ENCODE results near the gene MPND.

MPND gene

DNA sequence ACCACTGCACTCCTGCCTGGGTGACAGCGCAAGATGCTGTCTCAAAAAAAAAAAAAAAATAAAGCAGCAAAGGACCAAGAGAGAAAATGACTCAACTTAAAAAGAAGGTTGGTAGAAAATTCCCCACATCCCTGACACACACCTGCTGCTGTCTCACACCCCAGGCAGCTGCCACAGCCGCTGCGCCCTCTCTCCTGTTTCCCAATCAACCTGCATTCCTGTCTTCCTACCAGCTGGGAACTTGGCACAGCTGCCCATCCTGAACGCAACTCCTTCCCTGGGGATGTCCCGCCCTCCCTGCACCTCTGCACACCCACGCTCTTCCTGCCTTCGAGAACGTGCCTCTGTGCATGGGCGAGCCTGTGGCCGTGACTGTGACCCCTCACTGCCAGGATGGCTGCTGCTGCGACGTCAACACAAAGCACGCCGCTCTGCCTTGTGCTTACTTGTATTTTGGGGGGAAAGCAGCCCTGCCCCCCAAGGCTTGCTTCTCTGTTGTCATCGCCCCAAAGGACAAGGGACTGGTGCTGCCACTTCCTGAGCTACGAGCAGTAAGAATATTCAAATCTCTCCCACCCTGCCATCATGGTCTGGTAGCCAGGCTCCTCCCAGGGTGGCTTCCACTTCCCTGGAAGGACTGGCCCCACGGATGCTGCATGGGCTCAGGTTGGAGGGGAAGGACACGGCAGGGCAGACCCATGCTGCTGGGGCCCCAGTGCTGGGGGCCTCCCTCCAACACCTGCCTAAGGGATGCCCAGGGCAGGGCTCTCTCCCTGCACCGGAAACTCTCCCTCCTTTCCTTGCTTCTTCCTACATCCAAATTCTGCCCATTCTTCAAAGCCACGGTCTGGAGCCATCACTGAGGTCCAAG, 36.3 kb downstream of the MPND start:
- no peak for DNase-seq (ENCODE audit: low read depth, low spot score)

GRCh38 chr19:4380254-4380727, 36.9 kb downstream of the MPND start:
- DNase-seq (ENCODE audit: low read depth, low spot score): peak; percentile 21

DNA sequence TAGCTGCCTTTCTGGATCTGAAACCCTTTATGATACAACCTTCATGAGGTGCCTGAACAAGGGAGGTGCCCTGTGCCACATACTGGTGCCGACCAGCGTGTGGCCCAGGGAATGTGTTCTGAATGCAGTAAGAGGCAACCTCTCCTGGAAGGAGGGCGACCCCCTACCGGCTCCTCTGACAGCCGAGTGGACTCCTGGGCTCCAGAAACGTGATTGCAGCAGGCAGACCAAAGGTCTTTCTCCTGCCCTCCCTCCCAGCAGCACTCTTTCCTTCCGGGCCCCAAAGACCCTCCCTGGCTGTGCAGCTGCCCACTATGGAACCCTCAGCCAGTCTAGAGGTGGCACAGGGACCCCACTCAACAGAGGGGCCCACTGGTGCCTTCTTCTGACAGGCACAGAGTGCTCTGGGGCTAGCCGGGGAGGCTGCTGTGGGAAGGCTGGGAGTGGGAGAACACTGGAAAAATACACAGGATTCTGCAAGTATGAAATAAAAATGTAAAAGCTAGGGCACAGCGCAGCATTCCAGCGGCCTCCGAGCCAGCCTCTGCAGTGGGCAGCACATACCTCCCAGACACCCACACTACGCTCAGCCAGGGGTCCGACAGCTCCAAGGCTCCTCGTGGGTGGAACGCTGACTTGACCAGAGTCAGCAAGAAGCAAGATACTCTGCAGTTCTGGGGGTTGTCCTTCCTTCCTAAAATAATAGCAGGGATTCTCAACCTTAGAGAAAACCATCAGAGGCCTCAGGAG, 42.1 kb downstream of the MPND start:
- no peak for DNase-seq (ENCODE audit: low read depth, low spot score)

DNA sequence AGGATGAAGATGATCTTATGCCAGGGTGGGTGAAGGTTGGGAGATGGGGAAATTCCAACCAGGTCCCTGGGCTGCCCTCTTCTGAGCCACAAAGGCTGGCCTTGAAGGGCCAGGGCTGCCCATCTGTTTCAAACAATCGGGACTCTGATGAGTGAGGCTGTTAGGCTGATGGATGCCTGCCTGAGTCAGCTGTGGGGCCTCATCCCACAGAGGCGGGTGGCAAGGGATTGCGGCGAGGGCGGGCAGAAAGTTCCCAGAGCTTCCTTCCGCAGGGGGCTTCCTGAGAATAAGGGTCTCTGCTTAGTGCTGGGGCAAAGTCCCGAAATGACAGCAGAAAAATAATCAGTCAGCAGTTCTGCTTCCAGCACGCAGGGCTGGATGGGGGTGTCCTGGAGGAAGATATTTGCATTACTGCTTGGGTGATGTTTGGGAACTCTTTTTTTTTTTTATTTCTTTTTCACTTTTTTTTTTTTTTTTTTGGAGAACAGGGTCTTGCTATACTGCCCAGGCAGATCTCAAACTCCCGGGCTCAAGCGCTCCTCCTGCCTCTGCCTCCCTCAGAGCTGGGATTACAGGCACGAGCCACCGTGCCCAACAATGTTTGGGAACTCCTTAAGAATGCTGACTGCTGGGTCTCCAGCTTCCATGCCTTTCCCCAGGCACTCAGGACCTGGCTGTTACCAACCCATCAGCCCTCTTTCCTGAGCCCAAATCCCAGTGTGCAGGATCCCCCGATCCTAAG, 42.9 kb downstream of the MPND start:
- DNase-seq (ENCODE audit: low read depth, low spot score): no peak

DNA sequence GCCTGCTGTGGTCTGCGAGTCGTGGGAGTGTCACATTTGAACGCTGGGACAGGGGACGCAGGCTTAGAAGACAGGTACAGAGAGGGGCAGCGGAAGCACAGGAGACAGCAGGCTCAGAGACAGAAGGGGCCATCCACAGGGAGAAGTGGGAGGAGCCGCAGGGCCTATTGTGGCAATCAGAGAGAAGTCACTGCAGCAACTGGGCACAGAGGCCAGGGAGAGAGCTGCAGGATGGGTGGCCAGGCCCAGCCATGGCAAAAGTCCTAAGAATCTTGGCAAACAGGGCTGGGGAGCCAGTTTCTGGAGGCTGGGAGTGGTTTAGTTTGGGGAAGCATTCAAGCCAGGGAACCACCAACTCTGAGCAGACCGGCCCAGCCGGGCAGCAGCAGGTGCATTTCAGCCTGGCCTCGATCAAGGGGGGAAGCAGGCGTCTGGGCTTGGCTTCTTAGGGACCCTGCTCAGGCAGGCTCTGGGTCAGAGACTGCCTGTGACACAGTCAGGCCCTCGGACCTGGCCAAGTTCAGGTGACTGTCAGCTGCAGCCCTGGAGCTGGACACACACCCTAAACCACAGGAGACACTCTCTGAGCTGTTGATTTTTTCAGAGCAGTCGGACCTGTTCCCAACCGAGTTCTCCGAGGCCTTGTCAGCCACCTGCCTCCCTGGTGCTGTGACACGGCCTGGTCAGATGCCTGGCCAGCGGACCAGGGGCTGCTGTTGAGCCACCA, 45.1 kb downstream of the MPND start:
- no peak for DNase-seq (ENCODE audit: low read depth, low spot score)

- DNase-seq (ENCODE audit: low read depth, low spot score): no peak
These were observed 45.7 kb downstream of the MPND start for GRCh38 chr19:4389064-4389375.

- no peak for DNase-seq (ENCODE audit: low read depth, low spot score)
These were observed 46.2 kb downstream of the MPND start for GRCh38 chr19:4389511-4390016.

GRCh38 chr19:4390017-4390566, 46.7 kb downstream of the MPND start:
- DNase-seq (ENCODE audit: low read depth, low spot score): no peak

- DNase-seq (ENCODE audit: low read depth, low spot score): no peak
These were observed 47.4 kb downstream of the MPND start for GRCh38 chr19:4390567-4391305.

- no peak for DNase-seq (ENCODE audit: low read depth, low spot score)
These were observed 47.9 kb downstream of the MPND start for GRCh38 chr19:4391306-4391693.

GRCh38 chr19:4391701-4392483, 48.5 kb downstream of the MPND start:
- DNase-seq (ENCODE audit: low read depth, low spot score): no peak

DNA sequence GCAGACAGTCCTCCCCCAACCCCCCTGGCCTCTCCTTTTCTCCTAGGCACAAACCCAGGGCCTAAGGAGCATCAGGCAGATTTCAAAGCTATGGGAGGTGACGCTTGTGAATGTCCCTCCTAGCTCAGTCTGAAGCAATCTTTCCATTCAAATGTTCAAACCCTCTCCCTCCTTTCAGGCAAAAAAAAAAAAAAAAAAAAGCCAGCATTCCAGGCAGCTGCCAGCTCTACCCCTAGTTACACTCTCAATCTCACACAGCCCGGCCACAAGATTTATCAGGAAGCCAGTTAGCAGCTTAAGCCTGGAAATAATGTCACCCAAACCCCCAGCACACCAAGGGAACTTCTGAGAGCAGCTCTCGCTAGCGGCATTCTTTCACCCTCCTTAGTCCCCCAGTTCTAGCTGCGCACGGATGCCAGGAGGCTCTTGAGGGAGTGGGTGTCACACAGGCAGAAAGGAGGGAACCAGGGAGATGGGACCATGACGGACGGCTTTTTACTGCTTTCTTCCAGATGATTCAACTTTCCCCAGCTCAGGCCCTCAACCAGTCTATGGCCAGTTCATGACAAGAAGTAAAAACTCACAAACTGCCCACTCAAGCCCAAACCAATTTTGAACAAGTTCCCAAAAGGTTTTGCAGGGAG, 50.7 kb downstream of the MPND start:
- DNase-seq (ENCODE audit: low read depth, low spot score): no peak

DNA sequence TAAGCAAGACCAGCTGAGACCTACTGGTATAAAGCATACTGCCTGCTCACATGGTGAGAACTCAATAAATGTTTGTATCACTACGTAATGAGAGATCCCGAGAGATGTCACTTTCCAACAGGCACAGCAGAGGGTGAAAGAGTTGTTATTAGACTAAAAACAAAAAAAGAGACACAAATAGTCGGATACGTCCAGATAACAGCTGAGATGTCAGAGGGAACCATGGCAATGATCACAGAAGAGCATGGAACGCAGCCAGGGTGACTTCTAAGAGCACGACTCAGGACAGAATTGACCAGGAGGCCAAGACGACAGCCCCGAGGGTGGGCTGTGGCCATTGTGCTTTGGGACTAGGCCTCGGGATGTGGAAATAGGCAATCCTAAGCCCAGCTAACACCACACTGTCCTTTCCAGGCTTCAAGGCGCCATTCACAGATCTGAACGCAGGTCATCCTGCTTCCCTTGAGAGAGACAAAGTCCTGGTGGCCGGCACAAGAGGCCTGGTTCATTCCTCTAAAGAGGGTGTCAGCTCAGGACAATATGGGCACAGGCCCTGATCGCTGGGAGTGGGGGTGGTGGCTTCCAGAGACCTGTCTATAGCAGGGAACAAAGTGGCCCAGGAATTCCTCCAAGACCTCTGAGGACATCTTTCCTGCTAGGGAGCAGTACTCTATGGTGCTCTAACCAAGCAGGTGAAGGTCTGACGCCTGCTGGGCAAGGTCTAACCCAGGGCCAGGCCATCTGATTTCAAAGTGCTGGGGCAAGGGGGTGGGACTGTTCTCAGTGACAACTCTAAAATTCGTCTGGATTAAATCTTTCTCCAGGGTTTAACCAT, 53.8 kb downstream of the MPND start:
- DNase-seq (ENCODE audit: low read depth, low spot score): no peak

DNA sequence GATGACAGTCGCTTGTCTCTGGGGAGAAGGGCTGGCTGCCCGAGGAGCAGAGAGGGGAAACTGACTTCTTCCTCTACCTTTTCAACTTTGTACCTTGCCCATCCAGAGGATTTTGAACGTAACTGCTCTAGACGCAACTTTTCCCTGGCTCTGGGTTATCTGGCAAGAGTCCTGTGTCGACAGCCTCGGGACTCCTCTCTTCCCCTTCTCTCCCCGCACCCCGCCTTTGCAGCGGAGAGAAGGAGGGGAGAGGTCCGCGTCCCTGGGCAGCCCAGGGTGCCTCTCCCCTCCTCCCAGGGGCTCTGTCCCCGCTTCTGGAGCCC, 56.4 kb downstream of the MPND start:
- no peak for DNase-seq (ENCODE audit: low read depth, low spot score)

DNA sequence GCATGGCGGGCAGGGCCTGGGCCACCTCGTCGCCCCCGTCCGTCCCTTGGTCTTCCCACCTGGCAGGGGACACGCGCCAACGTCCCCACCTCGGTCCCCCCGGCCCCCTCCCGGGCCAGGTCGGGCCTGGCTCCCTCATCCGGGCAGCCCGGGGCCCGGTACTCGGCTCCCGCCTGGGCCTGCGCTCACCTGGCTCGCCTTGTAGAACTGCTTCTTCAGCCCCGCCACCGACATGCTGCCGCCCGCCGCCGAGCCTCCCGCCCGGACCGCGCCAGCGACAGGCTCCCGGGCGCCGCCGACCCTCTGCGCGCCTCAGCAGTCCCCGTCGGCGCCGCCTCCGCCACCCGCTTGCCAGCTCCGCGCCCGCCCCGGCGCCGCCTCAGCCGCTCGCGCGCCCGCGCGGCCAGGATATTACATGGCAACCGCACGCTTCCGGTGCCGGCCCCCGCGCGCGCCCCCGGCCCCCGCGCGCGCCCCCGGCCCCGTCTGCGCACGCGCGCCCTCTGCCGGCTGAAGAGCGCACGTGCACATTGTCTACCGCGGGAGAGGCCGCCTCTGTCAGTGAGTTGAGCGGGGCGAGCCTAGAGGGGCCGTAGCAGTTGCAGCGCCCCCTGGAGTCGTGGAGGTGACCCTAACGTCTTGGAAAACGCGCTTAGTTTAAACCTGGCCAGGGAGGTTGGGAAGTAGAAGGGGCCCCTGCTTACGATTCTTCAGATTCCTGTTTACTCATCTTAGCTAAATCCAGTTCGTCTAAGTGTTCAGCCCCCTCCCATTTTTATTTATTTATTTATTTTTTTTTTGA, 57.0 kb downstream of the MPND start, which contains the start of gene SH3GL1:
TSS of gene SH3GL1 (minus strand) at position 413 of the 802 bp plus-strand sequence. CDS start at position 234, 179 bp downstream.
- DNase-seq (ENCODE audit: low read depth, low spot score): peak; percentile 90

GRCh38 chr19:4401769-4402170, 58.4 kb downstream of the MPND start:
- no peak for DNase-seq (ENCODE audit: low read depth, low spot score)
